ENCODE measurements around the gene RRP1.

RRP1 gene

DNA sequence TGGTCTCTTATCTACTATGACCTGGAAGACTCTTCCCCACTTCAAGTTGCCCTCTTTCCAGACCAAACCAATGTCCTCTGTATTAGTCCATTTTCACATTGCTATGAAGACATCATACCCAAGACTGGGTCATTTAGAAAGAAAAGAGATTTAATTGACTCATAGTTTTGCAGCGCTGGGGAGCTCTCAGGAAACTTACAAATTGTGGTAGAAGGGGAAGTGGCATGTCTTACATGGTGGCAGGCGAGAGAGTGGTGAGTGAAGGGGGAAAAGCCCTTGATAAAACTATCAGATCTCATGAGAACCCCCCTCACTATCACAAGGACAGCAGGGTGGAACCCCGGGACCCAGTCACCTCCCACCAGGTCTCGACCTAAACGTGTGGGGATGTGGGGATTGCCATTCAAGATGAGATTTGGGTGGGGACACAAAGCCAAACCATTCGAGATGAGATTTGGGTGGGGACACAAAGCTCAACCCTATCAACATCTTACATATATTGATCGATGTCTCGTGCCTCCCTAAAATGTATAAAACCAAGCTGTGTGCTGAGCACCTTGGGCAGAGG is 61.4 kb downstream of the RRP1 start:
- no peak for ATAC-seq (ENCODE audit: low read depth)
- Histone ChIP-seq H3K4me1 (ENCODE audit: insufficient read depth, poor library complexity, severe bottlenecking) (no peaks in the 10 kb centered on the region), H3K27me3 (ENCODE audit: insufficient read depth, poor library complexity, severe bottlenecking) (no peaks in the 10 kb centered on the region), H3K36me3 (ENCODE audit: low read depth) (no peaks in the 10 kb centered on the region), H3K9me3 (ENCODE audit: severe bottlenecking) (no peaks in the 10 kb centered on the region), H3K27ac (ENCODE audit: poor library complexity, severe bottlenecking) (no peak overlapping the region), H3K4me3 (ENCODE audit: severe bottlenecking) (no peak overlapping the region)
- TF ChIP-seq, protein P1, sequence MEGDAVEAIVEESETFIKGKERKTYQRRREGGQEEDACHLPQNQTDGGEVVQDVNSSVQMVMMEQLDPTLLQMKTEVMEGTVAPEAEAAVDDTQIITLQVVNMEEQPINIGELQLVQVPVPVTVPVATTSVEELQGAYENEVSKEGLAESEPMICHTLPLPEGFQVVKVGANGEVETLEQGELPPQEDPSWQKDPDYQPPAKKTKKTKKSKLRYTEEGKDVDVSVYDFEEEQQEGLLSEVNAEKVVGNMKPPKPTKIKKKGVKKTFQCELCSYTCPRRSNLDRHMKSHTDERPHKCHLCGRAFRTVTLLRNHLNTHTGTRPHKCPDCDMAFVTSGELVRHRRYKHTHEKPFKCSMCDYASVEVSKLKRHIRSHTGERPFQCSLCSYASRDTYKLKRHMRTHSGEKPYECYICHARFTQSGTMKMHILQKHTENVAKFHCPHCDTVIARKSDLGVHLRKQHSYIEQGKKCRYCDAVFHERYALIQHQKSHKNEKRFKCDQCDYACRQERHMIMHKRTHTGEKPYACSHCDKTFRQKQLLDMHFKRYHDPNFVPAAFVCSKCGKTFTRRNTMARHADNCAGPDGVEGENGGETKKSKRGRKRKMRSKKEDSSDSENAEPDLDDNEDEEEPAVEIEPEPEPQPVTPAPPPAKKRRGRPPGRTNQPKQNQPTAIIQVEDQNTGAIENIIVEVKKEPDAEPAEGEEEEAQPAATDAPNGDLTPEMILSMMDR (IDR thresholded peaks at IDR 0.05; ENCODE audit: poor library complexity, severe bottlenecking), result no peak
- no peak for DNase-seq (ENCODE audit: low spot score)

DNA sequence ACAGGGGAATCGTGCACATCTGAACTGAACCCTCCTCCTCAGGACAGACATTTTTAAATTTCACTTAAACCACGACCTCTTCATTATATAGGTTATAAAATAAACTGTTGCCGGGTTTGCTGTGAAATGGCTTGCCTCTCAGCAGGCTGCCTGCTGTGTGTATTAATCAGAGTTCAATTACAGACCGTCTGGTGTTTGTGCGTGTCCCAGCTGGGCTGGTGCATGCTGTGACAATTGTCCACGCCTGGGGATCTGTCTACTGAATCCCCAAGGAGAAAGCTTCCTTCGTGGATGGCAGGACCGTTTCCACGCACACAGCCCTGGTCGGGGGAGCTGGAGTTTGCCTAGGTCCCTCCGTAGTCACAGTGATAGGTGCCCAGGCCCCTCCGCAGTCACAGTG is 62.2 kb downstream of the RRP1 start:
- H3K4me1 ChIP-seq (ENCODE audit: insufficient read depth, poor library complexity, severe bottlenecking), result no peaks in the 10 kb centered on the region
- ATAC-seq (ENCODE audit: low read depth) (no peak), DNase-seq (ENCODE audit: low spot score) (no peak)
- H3K4me3 ChIP-seq (ENCODE audit: severe bottlenecking), result no peak overlapping the region
- no peak overlapping the region for H3K27ac ChIP-seq (ENCODE audit: poor library complexity, severe bottlenecking)
- TF ChIP-seq, protein P1 (IDR thresholded peaks at IDR 0.05; ENCODE audit: poor library complexity, severe bottlenecking), result no peak
- no peaks in the 10 kb centered on the region for H3K9me3 ChIP-seq (ENCODE audit: severe bottlenecking)
- H3K27me3 ChIP-seq (ENCODE audit: insufficient read depth, poor library complexity, severe bottlenecking), result no peaks in the 10 kb centered on the region
- H3K36me3 ChIP-seq (ENCODE audit: low read depth), result no peaks in the 10 kb centered on the region

DNA sequence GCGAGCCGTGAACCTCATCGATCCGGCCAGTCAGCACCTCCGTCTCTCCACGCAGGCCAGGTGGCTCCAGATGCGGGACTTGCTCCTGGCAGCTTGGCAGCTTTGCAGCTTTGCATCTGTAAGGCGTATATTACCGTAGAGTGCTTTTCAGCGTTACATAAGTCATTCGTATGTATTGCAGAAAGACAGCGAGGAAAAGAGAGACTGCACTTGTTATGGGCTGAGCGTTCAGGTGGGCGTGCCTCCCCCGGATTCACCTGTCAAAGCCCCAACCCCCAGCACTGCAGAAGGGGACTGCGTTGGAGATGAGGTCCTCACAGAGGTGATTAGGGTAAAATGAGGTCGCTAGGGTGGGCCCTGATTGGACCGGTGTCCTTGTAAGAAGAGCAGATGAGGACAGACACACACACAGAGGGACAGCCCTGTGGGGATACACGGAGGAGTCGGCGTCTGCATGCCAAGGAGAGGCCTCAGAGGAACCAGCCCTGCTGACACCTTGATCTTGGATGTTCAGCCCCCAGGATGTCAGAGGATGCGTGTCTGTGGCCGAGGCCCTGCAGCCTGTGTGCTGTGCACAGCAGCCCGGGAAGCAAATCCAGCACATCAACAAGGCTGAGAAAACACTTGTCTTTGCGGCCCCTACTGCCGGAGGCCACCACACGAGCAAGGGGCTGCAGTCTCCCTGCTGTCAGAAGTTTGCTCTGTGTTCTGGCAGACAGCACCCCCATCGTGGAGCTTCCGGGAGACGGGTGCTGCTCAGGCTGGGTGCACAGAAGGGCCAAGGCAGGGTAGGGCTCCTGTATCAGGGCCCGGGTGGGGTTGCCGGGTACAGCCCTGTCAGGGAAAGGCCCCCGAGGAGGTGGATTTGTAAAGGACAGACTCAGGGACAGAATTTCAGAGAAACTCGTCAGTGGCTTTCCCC is 64.7 kb downstream of the RRP1 start:
- TF ChIP-seq, protein P1 (IDR thresholded peaks at IDR 0.05; ENCODE audit: poor library complexity, severe bottlenecking), result no peak
- DNase-seq (ENCODE audit: low spot score) (no peak), ATAC-seq (ENCODE audit: low read depth) (no peak)

More for the DNA sequence above, 64.7 kb downstream of the RRP1 start:
- Histone ChIP-seq H3K9me3 (ENCODE audit: severe bottlenecking) (no peaks in the 10 kb centered on the region), H3K4me1 (ENCODE audit: insufficient read depth, poor library complexity, severe bottlenecking) (no peaks in the 10 kb centered on the region), H3K27ac (ENCODE audit: poor library complexity, severe bottlenecking) (no peak overlapping the region), H3K36me3 (ENCODE audit: low read depth) (no peaks in the 10 kb centered on the region), H3K27me3 (ENCODE audit: insufficient read depth, poor library complexity, severe bottlenecking) (no peaks in the 10 kb centered on the region), H3K4me3 (ENCODE audit: severe bottlenecking) (no peak overlapping the region)
